SK-MEL-5 (cell line): Measurements from ENCODE around the gene MAPK14. TPM values are rescaled to one million over a fixed set of nuclear protein-coding genes. Genes with fewer than 3 reads are reported as not detected.
"Not testable (repeated sequence)": the region's sequence is repeated elsewhere in the genome, so short reads cannot be mapped to it uniquely, and the experiment has no call there.

ENCODE experiments used
- DNase-seq: peaks from one replicate; pipeline ENCODE4 v3.0.0-alpha.2; 2016; ENCODE audit warnings: low read depth, low spot score
- in situ Hi-C: cut with HindIII; loops from 2 replicates; pipeline ENCODE4 v1.10.0; 2016; ENCODE audit warnings: low sequenced_read_pairs, high pct_unique_total_duplicates, low pct_unique_long_range_greater_than_20kb
- total RNA-seq: library from RNA; depleted of rRNA; stranded (reverse); fragments of >200 nt; shearing (Covaris generic); gene quantifications from 2 replicates; pipeline ENCODE4 v1.2.3, GENCODE V29; 2014

MAPK14 gene
- total RNA-seq, 1 experiment from 2014 or later: 28.2 TPM

DNA sequence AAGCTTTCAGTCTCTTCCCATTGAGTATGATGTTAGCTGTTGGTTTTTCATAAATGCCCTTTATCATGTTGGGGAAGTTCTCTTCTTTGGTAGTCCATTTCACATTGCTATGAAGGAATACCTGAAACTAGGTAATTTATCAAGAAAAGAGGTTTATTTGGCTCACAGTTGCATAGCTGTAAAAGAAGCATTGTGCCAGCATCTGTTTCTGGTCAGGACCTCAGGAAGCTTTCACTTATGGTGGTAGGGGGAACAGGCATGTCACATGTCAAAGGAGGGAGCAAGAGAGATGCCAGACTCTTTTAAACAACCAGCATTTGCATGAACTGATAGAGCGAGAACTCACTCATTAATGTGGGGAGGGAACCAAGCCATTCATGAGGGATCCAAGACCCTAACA, 54.7 kb downstream of the MAPK14 start:
- no peak for DNase-seq
- in situ Hi-C loops: no loop called here

DNA sequence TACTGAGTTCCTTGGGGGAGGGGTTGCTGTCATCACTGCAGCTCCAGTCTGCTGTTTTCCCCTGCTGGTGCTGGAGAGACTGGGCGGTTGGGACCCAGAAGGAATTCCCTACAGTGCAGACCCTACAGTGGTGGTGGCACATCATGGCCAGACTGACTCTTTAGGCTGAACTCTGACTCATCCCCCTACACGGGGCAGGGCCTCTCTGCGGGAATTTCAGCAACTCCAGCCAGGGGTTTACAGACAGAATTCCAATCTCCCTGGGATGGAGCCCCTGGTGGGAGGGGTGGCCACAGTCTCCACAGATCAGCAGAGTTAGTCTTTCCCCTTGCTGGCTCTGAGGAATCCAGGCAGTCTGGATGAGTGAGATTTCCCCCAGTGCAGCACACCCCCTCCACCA, 55.8 kb downstream of the MAPK14 start:
- no peak for DNase-seq
- in situ Hi-C loops: no loop called here

DNA sequence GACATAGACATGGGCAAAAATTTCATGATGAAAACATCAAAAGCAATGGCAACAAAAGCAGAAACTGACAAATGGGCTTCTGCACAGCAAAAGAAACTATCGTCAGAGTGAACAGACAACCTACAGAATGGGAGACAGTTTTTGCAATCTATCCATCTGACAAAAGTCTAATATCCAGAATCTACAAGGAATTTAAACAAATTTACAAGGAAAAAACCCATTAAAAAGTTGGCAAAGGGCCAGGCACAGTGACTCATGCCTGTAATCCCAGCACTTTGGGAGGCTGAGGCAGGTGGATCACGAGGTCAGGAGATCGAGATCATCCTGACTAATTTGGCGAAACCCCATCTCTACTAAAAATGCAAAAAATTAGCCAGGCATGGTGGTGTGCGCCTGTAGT, 60.6 kb downstream of the MAPK14 start:
- DNase-seq, in situ Hi-C loops: not testable (repeated sequence)

DNA sequence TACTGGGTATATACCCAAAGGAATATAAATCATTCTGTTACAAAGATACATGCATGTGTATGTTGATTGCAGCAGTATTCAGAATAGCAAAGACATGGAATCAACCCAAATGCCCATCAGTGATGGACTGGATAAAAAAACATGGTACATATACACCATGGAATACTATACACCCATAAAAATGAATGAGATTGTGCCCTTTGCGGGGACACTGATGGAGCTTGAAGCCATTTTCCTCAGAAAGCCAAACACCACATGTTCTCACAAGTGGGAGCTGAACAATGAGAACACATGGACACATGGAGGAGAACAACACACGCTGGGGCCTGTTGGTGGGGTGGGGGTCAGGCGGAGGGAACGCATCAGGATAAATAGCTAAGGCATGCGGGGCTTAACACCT, 61.4 kb downstream of the MAPK14 start:
- DNase-seq: no peak
- in situ Hi-C loops: no loop called here

DNA sequence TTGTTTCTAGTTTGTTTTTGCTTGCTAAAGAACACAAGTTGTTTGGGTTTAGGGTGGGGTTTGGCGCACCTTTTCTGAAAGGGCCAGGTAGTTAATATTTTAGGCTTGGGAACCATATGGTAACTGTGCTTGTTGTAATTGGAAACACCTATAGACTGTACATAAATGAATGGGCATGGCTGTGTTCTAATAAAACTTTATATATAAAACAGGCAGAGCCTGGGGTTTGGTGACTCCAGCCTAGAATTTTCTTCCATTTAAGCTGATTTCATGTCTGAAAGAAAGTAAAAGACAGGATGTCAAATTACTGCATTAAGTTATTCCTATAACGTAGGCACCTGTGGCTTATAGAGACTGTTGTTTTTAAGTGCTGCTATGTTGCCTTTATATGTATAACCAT, 66.6 kb downstream of the MAPK14 start:
- in situ Hi-C loops: no loop called here
- no peak for DNase-seq

DNA sequence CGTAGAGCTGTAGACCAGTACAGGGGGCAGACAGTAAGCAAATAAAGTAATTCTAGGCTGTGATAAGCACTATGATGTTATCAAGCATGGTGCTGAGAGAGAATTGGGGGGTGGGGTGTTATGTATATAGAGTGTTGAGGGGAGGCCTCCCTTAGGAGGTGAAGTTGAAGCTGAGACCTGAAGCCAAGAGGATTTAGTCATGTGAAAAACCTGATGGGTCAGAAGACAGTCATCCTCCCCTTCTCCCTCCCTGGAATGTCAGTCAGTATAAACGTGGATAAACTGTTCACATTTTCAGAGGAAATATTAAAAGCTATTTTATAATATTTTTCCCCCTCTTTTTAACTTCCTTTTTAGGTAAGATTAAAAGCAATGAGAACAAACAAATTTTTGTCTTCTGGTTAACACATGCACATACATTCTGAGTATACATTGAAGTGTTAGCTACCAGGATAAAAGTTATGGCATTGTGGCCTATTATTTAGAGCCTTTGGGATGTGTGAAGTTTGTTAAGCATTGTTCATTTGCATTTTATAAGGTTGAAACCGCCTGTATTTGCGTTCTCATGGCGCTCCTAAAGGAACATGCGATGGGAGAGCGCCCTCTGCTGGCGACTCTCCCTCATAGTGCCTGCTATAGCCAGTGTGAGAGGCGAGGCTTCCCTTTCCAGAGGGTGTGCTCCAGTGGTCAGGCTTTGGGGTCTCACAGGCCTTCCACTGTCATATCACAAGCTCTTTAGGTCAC, 67.3 kb downstream of the MAPK14 start:
- in situ Hi-C loops: no loop called here

DNA sequence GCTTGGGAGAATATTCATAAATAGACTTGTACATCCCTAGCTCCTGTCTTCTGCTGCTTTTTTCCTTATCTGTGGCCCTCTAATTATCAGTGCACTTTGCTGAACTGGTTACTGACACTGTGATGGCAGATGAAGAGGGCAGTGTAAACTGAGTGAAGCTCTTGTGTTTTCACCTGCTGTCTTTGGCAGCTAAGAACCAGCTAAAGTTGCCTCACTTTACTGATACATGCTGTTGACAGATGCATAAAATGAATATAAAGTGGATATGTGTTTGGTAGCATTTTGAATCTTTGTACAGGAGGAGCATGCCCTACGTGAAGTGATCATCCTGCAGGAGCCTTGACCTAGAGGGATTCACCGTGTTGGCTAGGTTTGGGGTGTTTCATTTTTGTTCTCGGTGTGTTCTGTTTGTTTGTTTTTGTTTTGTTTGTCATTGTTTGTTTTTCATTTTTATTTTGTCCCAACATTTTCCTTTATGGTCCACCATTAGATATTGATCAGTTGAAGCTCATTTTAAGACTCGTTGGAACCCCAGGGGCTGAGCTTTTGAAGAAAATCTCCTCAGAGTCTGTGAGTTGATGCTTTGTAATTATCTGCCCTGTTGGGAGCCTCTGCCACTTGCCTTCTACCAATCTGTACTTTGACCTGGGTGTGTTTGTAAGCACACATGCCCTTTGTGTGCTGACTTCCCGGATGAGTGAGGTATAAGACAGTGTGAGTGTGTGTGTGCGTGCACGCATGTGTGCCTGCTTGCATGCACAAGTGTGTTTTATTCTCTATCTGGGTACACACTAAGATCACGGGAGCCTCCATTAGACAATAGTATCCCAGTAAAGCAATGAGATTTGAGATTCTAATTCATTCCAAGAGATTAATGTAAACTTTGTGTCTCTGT, 68.1 kb downstream of the MAPK14 start:
- no peak for DNase-seq

More for the DNA sequence above, 67.3 kb downstream of the MAPK14 start:
- DNase-seq: peak; percentile 78

DNA sequence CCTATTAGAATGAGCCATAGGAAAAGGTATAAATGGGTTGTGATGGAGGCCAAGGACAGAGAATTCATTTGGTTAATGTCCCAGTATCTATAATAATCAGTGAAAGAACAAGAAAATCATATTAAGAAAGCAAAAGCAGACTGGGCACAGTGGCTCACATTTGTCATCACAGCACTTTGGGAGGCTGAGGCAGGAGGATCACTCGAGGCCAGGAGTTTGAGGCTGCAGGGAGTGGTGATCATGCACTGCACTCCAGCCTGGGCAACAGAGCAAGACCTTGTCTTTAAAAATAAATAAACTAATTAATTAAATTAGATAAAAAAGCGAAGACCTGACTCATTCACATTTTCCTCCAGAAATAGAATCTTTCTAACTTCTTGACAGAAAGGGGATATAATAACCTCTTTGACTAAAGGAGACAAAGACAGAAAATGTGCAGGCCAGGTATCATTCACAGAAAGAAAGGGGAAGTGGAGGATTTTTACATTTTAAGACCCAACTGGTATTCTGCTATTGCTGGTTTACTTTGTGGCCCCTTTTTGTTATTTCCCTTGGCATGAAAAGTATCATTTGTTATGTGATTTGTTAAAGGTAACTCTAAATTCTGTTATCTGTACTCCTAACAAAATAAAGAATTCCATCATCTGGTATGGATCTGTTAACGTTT, 70.8 kb downstream of the MAPK14 start:
- in situ Hi-C loops: no loop called here
- DNase-seq: no peak

More for the DNA sequence above, 68.1 kb downstream of the MAPK14 start:
- in situ Hi-C loops: no loop called here

DNA sequence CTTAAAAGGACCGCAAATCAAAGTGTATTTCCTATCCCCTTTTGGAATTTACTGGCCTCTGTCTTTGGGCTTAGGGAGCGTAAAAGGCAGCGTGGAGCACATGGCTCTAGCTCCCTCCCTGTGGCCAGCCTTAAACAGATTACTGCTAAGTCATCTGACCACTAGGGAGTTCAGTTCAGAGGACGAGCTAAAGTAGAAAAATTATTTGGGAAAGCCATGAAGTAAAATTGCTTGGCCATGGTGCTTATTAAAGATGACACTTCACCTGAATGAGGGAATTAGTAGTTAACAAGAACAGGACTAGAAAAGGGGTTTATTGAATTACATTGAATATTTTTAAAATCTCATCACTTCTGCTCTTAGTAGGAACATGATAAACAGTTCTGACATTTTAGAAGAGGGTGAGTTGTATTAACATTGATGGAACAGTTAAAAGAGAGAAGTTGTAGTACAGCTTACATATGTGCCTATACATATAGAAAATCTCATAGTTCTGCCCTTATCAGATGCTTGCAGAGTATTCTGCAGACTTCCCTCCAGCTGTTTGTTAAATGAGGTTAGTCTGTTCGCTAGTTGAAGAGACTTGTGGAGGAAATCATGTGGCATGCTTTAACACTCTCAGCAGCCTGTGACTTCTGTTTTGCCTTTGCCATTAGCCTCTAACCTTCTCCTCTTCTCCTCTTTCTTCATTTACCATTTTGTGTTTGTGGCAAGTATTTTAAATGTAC, 71.5 kb downstream of the MAPK14 start:
- in situ Hi-C loops: no loop called here

DNA sequence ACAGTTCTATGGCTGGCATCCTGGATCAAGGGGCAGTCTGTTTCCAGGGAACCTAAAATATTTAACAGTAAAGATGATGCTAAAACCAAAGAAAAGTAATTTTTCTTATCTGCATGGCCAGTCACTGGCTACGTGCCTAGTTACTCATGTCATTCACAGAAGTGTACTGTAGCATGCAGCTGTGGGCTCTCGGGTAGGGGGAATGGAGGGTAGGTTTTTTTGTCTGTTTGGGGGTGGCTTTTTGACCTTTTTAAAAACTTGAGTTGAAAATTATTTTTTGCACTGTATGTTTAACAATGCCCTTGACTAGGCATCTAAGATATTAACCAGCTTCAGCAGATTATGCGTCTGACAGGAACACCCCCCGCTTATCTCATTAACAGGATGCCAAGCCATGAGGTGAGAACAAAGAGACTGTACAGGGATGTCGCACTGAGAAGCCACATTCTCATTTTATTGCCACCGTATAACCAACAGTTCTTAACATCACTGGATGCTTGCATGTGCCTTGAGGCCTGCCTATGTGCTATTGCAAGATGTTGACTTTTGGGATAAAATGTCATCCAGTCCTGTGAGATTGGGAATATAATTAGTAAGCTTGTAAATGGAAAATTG, 72.4 kb downstream of the MAPK14 start:
- in situ Hi-C loops: no loop called here
- DNase-seq: no peak

More for the DNA sequence above, 71.5 kb downstream of the MAPK14 start:
- peak; percentile 48 for DNase-seq

DNA sequence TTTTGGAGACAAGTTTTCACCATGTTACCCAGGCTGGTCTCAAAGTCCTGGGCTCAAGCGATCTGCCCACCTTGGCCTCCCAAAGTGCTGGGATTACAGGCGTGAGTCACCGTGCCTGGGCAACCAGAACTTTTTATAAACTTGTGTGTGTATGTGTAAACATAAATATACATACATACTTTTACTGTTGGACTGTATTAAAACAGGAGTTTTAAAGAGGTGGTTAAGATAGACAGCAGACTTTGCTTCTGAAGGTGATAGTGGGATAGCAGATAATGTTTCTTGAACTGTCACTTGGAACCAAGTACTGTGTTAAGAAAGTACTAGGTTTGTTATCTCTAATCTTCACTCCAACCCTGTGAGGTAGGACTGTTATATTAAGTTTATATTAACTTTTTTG, 74.1 kb downstream of the MAPK14 start:
- in situ Hi-C loops: no loop called here
- DNase-seq: no peak

DNA sequence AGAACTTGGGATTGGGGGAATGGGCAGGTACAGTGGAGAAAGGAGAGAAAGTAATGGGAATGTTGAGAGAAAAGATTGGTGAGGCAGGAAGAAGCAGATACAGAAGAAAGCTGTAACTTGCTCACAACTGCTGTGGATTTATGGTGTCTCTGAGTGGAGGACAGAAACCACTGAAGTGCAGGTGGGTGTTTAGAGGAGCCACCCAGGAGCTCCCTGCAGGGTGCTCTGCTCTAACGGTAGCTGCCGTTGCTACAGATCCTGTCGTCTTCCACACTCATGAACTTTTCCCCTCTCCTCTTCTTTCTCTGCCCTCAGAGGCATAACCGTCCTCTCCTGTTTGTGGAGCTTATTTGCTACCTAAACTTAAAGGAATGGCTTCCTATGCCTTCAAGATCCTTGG, 75.2 kb downstream of the MAPK14 start:
- no peak for DNase-seq
- in situ Hi-C loops: no loop called here

DNA sequence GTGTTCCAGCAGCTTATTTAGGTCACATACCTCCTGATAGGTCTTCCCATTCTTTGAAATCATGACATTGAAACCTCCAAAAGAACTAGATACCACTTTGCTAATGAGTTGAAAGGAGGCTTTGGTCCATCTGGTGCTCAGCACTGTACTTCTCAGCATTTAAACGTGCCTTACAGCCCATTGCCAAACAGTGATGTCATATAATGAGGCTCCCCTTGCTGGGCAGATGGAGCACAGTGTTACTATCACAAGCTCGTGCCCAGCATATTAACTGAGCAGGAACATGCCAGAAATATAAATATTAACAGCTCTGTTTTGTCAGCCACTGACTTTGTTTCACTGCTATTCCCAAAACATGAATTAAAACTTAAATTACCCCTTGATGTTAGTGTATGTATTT, 77.2 kb downstream of the MAPK14 start:
- in situ Hi-C loops: no loop called here
- DNase-seq: no peak

DNA sequence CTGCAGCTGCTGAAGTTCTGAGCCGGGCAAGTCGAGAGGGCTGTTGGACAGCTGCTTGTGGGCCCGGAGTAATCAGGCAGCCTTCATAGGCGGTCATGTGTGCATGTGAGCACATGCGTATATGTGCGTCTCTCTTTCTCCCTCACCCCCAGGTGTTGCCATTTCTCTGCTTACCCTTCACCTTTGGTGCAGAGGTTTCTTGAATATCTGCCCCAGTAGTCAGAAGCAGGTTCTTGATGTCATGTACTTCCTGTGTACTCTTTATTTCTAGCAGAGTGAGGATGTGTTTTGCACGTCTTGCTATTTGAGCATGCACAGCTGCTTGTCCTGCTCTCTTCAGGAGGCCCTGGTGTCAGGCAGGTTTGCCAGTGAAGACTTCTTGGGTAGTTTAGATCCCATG, 81.5 kb downstream of the MAPK14 start:
- in situ Hi-C loops: no loop called here
- no peak for DNase-seq

DNA sequence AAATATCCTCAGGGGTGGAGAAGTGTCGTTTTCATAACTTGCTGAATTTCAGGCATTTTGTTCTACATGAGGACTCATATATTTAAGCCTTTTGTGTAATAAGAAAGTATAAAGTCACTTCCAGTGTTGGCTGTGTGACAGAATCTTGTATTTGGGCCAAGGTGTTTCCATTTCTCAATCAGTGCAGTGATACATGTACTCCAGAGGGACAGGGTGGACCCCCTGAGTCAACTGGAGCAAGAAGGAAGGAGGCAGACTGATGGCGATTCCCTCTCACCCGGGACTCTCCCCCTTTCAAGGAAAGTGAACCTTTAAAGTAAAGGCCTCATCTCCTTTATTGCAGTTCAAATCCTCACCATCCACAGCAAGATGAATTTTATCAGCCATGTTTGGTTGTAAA, 82.4 kb downstream of the MAPK14 start:
- DNase-seq: no peak
- in situ Hi-C loops: no loop called here

DNA sequence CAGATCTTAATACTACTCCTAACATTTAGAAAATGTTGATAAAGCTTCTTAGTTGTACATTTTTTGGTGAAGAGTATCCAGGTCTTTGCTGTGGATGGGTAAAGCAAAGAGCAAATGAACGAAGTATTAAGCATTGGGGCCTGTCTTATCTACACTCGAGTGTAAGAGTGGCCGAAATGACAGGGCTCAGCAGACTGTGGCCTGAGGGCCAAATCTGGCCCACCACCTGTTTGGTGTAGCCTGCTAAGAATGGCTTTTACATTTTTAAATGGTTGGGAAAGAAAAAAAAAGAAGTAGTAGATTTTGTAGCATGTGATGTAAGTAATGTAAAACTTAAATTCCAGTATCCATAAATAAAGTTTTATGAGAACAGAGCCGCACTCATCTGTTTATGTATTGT, 83.3 kb downstream of the MAPK14 start:
- no peak for DNase-seq
- in situ Hi-C loops: no loop called here

DNA sequence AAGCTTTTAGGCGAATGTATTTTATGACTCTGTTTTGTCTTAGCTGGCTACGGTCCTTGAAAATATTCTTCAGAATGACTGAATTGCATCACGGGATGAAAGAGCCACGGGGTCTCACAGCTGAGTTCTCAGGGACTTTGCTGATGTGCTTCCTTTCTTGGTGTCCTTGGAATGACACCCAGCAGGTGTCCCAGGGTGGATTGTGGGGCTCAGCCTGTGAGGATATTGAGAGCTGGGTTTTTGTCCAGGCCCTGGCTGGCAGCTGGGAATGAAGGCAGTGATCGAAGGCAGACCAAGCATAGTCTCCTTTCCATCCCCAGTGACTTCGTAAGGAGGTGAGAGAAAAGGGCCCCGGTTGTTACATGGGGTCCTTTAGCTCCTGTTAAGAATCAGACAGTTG, 83.9 kb downstream of the MAPK14 start:
- in situ Hi-C loops: no loop called here
- no peak for DNase-seq
